Osteoblast (primary cell): Measurements from ENCODE around the gene MTMR11. TPM values are rescaled to one million over a fixed set of nuclear protein-coding genes. Genes with fewer than 3 reads are reported as not detected.
A peak's percentile ranks its signal among the peaks of the same experiment; 100 is the strongest.
"Not testable (repeated sequence)": the region's sequence is repeated elsewhere in the genome, so short reads cannot be mapped to it uniquely, and the experiment has no call there.

ENCODE experiments used
- DNase-seq: peaks from one replicate; pipeline ENCODE4 v3.0.0; 2011; ENCODE audit warnings: low spot score, mixed read lengths; ENCODE audit not compliant: insufficient read length; ENCODE audit errors: missing footprints
- H2AFZ ChIP-seq: 2 replicates; pipeline ENCODE4 v1.6.0; 2011; ENCODE audit warnings: mild to moderate bottlenecking, low read length
- H3K27ac ChIP-seq: 2 replicates; pipeline ENCODE4 v1.5.1; 2011; ENCODE audit warnings: mild to moderate bottlenecking, low read depth, low read length, moderate library complexity
- H3K27me3 ChIP-seq: 2 replicates; pipeline ENCODE4 v1.6.0; 2012; ENCODE audit warnings: mild to moderate bottlenecking, control low read depth, inconsistent platforms, low read length, moderate library complexity; ENCODE audit not compliant: insufficient read depth
- H3K36me3 ChIP-seq: 2 replicates; pipeline ENCODE4 v1.5.1; 2011; ENCODE audit warnings: mild to moderate bottlenecking, low read length, control low read depth, moderate library complexity; ENCODE audit not compliant: insufficient read depth
- H3K4me1 ChIP-seq: 2 replicates; pipeline ENCODE4 v1.5.1; 2011; ENCODE audit warnings: mild to moderate bottlenecking, low read length, control low read depth, moderate library complexity; ENCODE audit not compliant: insufficient read depth
- H3K4me2 ChIP-seq: 2 replicates; pipeline ENCODE4 v1.6.0; 2011; ENCODE audit warnings: mild to moderate bottlenecking, low read length; ENCODE audit not compliant: insufficient read depth
- H3K4me3 ChIP-seq: fragments of 200-600 bp; sonication (generic); 3 replicates; pipeline ENCODE4 v1.5.1; 2012; ENCODE audit warnings: mild to moderate bottlenecking, low read length, inconsistent platforms; ENCODE audit not compliant: insufficient read depth
- H3K79me2 ChIP-seq: 2 replicates; pipeline ENCODE4 v1.6.0; 2012; ENCODE audit warnings: mild to moderate bottlenecking, low read length, control low read depth, inconsistent platforms; ENCODE audit not compliant: insufficient read depth
- H3K9me3 ChIP-seq: 2 replicates; pipeline ENCODE4 v1.5.1; 2011; ENCODE audit warnings: low read depth, low read length, control low read depth
- H4K20me1 ChIP-seq: 2 replicates; pipeline ENCODE4 v1.6.0; 2012; ENCODE audit warnings: mild to moderate bottlenecking, low read length, control low read depth; ENCODE audit not compliant: insufficient read depth
- total RNA-seq: library from RNA; depleted of rRNA; stranded (reverse); fragments of >200 nt; gene quantifications from 2 replicates; pipeline ENCODE4 v1.2.3, GENCODE V29; 2012
- TF ChIP-seq, protein P1 (sequence below): IDR thresholded peaks from 2 replicates; pipeline ENCODE4 v1.5.1; 2011; ENCODE audit warnings: mild to moderate bottlenecking, low read depth, low read length, moderate library complexity; ENCODE audit errors: extremely low read depth

The MTMR11 gene
- total RNA-seq, 1 donor, result 7.2 TPM

DNA sequence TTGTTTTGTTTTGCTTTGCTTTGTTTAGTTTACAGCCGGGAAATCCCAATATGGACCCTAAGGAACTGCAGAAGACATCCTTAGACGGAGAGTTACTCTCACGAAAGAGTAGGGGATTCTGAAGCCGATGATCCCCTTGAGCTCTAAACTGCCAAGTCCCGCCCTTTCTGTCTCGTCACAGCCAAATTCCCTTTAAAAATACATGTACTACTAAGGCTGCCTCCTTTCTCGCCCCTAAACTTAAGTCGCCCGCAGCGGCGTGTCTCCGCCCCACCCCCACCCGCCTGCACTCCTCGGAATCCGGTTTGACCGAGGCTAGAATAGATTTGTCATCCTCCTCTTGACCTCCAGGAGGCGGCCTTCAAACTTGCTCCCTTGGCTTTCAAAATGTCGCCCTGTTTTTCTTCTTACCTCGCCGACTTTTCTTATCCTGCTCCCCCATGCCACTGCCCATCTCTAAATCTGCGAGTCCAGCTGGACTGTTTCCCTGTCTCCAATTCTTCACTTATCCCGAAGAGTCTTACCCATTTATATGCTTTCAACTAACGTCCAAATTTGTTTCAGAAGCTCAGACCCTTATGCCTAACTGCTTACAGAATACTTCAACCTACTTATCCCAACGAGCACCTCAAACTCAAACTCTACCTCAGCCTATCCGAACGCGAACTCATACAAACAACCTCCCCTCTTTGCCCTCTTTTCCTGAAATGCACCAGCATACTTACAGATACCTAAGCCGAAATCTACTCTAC is 48.3 kb downstream of the MTMR11 start:
- peaks cover 17% of the 10 kb centered on the region for H3K79me2 ChIP-seq
- TF ChIP-seq, protein P1, sequence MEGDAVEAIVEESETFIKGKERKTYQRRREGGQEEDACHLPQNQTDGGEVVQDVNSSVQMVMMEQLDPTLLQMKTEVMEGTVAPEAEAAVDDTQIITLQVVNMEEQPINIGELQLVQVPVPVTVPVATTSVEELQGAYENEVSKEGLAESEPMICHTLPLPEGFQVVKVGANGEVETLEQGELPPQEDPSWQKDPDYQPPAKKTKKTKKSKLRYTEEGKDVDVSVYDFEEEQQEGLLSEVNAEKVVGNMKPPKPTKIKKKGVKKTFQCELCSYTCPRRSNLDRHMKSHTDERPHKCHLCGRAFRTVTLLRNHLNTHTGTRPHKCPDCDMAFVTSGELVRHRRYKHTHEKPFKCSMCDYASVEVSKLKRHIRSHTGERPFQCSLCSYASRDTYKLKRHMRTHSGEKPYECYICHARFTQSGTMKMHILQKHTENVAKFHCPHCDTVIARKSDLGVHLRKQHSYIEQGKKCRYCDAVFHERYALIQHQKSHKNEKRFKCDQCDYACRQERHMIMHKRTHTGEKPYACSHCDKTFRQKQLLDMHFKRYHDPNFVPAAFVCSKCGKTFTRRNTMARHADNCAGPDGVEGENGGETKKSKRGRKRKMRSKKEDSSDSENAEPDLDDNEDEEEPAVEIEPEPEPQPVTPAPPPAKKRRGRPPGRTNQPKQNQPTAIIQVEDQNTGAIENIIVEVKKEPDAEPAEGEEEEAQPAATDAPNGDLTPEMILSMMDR, result peak; percentile 63
- H3K27me3 ChIP-seq, result no peaks in the 10 kb centered on the region
- H3K27ac ChIP-seq, result peak overlapping the region; percentile 94
- no peaks in the 10 kb centered on the region for H3K36me3 ChIP-seq
- DNase-seq, result no peak
- no peaks in the 10 kb centered on the region for H4K20me1 ChIP-seq
- no peaks in the 10 kb centered on the region for H3K9me3 ChIP-seq
- H3K4me1 ChIP-seq, result peaks cover 21% of the 10 kb centered on the region
- H3K4me2 ChIP-seq, result peak overlapping the region; percentile 91
- H3K4me3 ChIP-seq, result peak overlapping the region; percentile 80
- peak overlapping the region; percentile 77 for H2AFZ ChIP-seq

DNA sequence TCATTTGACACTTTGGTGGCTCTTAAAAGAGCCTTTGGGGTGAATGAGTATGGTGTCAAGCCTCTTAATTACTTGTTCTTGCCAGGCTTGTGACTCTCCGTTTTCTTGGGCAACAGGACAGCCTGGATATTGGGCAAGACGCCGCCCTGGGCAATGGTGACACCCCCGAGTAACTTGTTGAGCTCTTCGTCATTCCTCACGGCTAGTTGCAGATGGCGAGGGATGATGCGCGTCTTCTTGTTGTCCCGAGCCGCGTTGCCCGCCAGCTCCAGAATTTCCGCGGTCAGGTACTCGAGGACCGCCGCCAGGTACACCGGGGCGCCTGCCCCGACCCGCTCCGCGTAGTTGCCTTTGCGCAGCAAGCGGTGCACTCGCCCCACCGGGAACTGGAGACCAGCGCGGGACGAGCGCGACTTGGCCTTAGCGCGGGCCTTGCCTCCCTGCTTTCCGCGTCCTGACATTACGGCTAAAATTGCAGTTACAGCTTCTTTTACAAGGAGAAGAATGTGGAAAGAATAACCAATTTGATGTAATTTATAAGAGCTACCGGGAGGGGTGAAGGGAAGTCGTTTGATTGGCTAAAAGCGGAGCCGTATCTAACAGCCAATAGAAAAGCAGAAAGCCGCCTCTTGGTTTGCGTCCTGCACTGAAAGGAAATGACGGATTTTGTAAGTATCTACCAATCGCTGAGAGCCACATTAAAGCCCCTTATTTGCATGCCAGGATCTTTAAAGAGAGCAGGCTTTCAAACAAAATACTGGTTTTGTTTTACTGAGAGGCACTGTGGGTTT is 49.0 kb downstream of the MTMR11 start:
- Histone ChIP-seq H4K20me1 (no peaks in the 10 kb centered on the region), H3K27me3 (no peaks in the 10 kb centered on the region), H2AFZ (peak overlapping the region; percentile 77), H3K79me2 (peaks cover 21% of the 10 kb centered on the region), H3K4me2 (peak overlapping the region; percentile 91), H3K27ac (peak overlapping the region; percentile 94), H3K36me3 (no peaks in the 10 kb centered on the region), H3K4me1 (peaks cover 21% of the 10 kb centered on the region), H3K4me3 (peak overlapping the region; percentile 80), H3K9me3 (no peaks in the 10 kb centered on the region)
- peak; percentile 92 for DNase-seq
- TF ChIP-seq, protein P1, result no peak

DNA sequence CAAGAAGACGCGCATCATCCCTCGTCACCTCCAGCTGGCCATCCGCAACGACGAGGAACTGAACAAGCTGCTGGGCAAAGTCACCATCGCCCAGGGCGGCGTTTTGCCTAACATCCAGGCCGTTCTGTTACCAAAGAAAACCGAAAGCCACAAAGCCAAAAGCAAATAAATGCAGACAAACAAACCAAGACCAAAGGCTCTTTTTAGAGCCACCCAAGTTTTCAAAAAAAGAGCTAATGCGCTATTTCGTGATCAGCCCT is 49.6 kb downstream of the MTMR11 start:
- DNase-seq, result not testable (repeated sequence)
- Histone ChIP-seq H3K4me1 (peaks cover 21% of the 10 kb centered on the region), H3K4me2 (peak overlapping the region; percentile 91)

DNA sequence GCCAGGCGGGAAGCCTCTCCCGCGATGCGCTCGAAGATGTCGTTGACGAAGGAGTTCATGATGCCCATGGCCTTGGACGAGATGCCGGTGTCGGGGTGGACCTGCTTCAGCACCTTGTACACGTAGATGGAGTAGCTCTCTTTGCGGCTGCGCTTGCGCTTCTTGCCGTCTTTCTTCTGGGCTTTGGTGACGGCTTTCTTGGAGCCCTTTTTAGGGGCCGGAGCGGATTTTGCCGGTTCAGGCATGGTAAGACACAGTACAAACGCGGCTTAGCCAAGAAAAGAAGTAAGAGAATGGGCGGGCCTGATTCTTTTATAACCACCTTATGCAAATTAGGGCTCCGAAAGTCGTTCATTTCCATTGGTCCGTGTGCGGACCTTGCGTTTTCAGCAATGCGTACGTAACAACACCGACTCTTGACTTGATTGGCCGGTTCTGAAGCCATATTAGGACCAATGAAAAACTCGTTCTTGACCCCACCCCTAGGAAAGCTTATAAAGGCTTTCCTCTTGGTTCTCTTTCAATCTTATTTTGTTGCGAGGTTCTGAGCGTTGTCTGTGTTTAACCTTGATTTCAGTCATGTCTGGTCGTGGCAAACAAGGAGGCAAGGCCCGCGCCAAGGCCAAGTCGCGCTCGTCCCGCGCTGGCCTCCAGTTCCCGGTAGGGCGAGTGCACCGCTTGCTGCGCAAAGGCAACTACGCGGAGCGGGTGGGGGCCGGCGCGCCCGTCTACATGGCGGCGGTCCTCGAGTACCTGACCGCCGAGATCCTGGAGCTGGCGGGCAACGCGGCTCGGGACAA is 50.1 kb downstream of the MTMR11 start:
- TF ChIP-seq, protein P1, result no peak
- Histone ChIP-seq H3K4me1 (peaks cover 21% of the 10 kb centered on the region), H2AFZ (no peak overlapping the region)

More for the DNA sequence above, 49.6 kb downstream of the MTMR11 start:
- peaks cover 24% of the 10 kb centered on the region for H3K79me2 ChIP-seq
- H3K27me3 ChIP-seq, H2AFZ ChIP-seq, H3K36me3 ChIP-seq, H3K9me3 ChIP-seq, H4K20me1 ChIP-seq: not testable (repeated sequence)
- H3K27ac ChIP-seq, result peak overlapping the region; percentile 94
- peak overlapping the region; percentile 80 for H3K4me3 ChIP-seq

DNA sequence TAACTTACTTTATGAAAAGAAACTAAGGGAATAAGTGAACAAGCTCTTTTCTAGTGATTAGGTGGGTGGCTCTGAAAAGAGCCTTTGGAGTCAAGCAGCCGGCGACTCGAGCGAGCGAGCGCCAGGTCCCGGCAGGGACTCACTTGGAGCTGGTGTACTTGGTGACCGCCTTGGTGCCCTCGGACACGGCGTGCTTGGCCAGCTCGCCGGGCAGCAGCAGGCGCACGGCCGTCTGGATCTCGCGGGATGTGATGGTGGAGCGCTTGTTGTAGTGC is 50.6 kb downstream of the MTMR11 start:
- Histone ChIP-seq H3K27ac (peak overlapping the region; percentile 94), H3K79me2 (peaks cover 26% of the 10 kb centered on the region), H3K4me1 (peaks cover 21% of the 10 kb centered on the region), H3K4me2 (peak overlapping the region; percentile 91), H3K4me3 (peak overlapping the region; percentile 80)
- H4K20me1 ChIP-seq, H3K27me3 ChIP-seq, H3K36me3 ChIP-seq, DNase-seq, H3K9me3 ChIP-seq, H2AFZ ChIP-seq: not testable (repeated sequence)

More for the DNA sequence above, 50.1 kb downstream of the MTMR11 start:
- Histone ChIP-seq H3K4me2 (peak overlapping the region; percentile 91), H4K20me1 (no peaks in the 10 kb centered on the region), H3K79me2 (peaks cover 26% of the 10 kb centered on the region), H3K9me3 (no peaks in the 10 kb centered on the region), H3K36me3 (no peaks in the 10 kb centered on the region), H3K27ac (peak overlapping the region; percentile 94), H3K27me3 (no peaks in the 10 kb centered on the region), H3K4me3 (peak overlapping the region; percentile 80)
- DNase-seq, result peak; percentile 95
